Pancreas (tissue), 10 donors: ENCODE results near the gene TNFRSF21. TPM values are rescaled to one million over a fixed set of nuclear protein-coding genes. Genes with fewer than 3 reads are reported as not detected.
A peak's percentile ranks its signal among the peaks of the same experiment; 100 is the strongest.

Experiments used
- ATAC-seq, 4 donors: fragments of 200-7000 bp; cut with Tn5 transposase; one replicate each; pipeline versions ENCODE4 v1.8.0 to v1.9.1; 2020; ENCODE audit warnings: mild to moderate bottlenecking in 4 of 4, moderate library complexity in 4 of 4
- DNase-seq, 6 donors: peaks; one replicate each; pipeline ENCODE4 v3.0.0-alpha.2; 2020
- FAIRE-seq: peaks from 2 replicates; lab custom pipeline; 2012; peaks lifted over from hg19 to GRCh38; lab: Jason Lieb, UNC
- H3K27ac ChIP-seq, 4 donors: fragments of 200-600 bp; sonication (generic); 1 replicate in 3 of 4; 2 replicates in 1 of 4; pipeline versions ENCODE4 v1.5.0 to v1.8.0; 2020
- H3K27me3 ChIP-seq, 4 donors: fragments of 200-600 bp; one replicate each; pipeline ENCODE4 v1.8.0; 2021
- H3K36me3 ChIP-seq, 3 donors: fragments of 200-600 bp; sonication (generic) in 1 of 3; one replicate each; pipeline versions ENCODE4 v1.5.0 to v1.8.0; 2020 to 2021
- H3K4me1 ChIP-seq, 3 donors: fragments of 200-600 bp; one replicate each; pipeline ENCODE4 v1.8.0; 2021
- H3K4me3 ChIP-seq, 4 donors: fragments of 200-600 bp; sonication (generic) in 2 of 4; one replicate each; pipeline versions ENCODE4 v1.5.0 to v1.8.0; 2020 to 2021
- H3K9me3 ChIP-seq, 4 donors: fragments of 200-600 bp; one replicate each; pipeline ENCODE4 v1.8.0; 2021
- CTCF ChIP-seq, 4 donors: fragments of 200-600 bp; sonication (generic) in 3 of 4; IDR thresholded peaks; one replicate each; pipeline versions ENCODE4 v1.5.0 to v1.8.0; 2021; ENCODE audit warnings: antibody characterized with exemption in 4 of 4
- WGBS, 2 donors: extraction: QIAGEN DNeasy Blood & Tissue Kit; methylation state at CpG; one replicate each; pipeline ENCODE4 v1.1.7; 2013; 5-methylcytosine and 5-hydroxymethylcytosine counted together
- intact Hi-C, 3 donors: fragments of 100-400 bp; cut with DNase I; formaldehyde crosslinking; loops; one replicate each; pipeline versions ENCODE4 v1.11.1 to v1.14.2; 2022
- polyA plus RNA-seq, 2 donors: library from polyadenylated mRNA; stranded (reverse); fragments of 200-250 nt; gene quantifications; one replicate each; pipeline ENCODE4 v1.2.3, GENCODE V29; 2013
- total RNA-seq, 6 donors: library from RNA; stranded (reverse); fragmentation: NEBNext Ultra II Directional in 4 of 6; extraction: Animal tissue kit (Norgen Biotek cat#: 25700) in 4 of 6; gene quantifications; one replicate each; pipeline versions ENCODE4 v1.2.1 to v1.2.4, GENCODE V29; 2021 to 2023
- donor health status: healthy with polysubstance abuse.
- donor health status: DM: no; HTN: no; CAD: no; lungs with moderate emphysema.
- donor health status: DM: no; HTN: no; CAD: no.
- donor health status: control.
- donor health status: control.
- donor health status: Bipolar disorder and iron deficiency.
- donor health status: DM: yes; HTN: yes; CAD: no.
- donor health status: DM: no; HTN: no; CAD: no.
- donor health status: DM: no; HTN: no; CAD: no.
- donor health status: DM: yes; HTN: yes; CAD: no.

TNFRSF21 gene
- total and polyA plus RNA-seq, 8 donors: 9.7 to 50.1 (median 15.8) TPM

- ATAC-seq: peak in 1 of 4 donors; percentile 29
- DNase-seq: no peak
- Histone ChIP-seq H3K4me3 (no peak overlapping the region), H3K9me3 (no peaks in the 10 kb centered on the region), H3K4me1 (peaks cover 0 to 3% (median 0%) of the 10 kb centered on the region in 3 donors), H3K27me3 (no peaks in the 10 kb centered on the region), H3K36me3 (peaks cover 0 to 2% (median 0%) of the 10 kb centered on the region in 3 donors), H3K27ac (no peak overlapping the region)
- intact Hi-C loops: loop anchor here in 1 of 3 donors (10.0 kb wide), 1 partner anchor 56 kb away; the partner anchor contains the start of gene TNFRSF21
- no peak for FAIRE-seq
- TF ChIP-seq CTCF (IDR thresholded peaks at IDR 0.05): no peak
- 70 to 74% methylated on average over 1 of the region's 1 CpG for WGBS, 2 donors
Measured at GRCh38 chr6:47248446-47248845, 61.3 kb downstream of the TNFRSF21 start.

- ATAC-seq: peak in 3 of 4 donors; percentile 9 to 41 (median 20)
- Histone ChIP-seq H3K27ac (no peak overlapping the region), H3K27me3 (no peaks in the 10 kb centered on the region), H3K4me3 (no peak overlapping the region), H3K36me3 (peaks cover 0 to 2% (median 0%) of the 10 kb centered on the region in 3 donors), H3K9me3 (no peaks in the 10 kb centered on the region), H3K4me1 (peaks cover under 1 to 6% (median 5%) of the 10 kb centered on the region in 3 donors)
- intact Hi-C loops: loop anchor here in 1 of 3 donors (10.0 kb wide), 1 partner anchor 57 kb away; the partner anchor contains the start of gene TNFRSF21
- TF ChIP-seq CTCF (IDR thresholded peaks at IDR 0.05): no peak
- WGBS, 2 donors: 28 to 31% methylated on average over 2 of the region's 2 CpGs
- DNase-seq: no peak
- no peak for FAIRE-seq
Measured at GRCh38 chr6:47247227-47247797, 62.4 kb downstream of the TNFRSF21 start.

GRCh38 chr6:47246551-47246950 is 63.2 kb downstream of the TNFRSF21 start:
- H3K27me3 ChIP-seq: no peaks in the 10 kb centered on the region
- ATAC-seq (no peak), DNase-seq (no peak), FAIRE-seq (no peak)
- peaks cover 8 to 13% (median 12%) of the 10 kb centered on the region in 3 donors for H3K4me1 ChIP-seq
- H3K27ac ChIP-seq: no peak overlapping the region
- no peak for TF ChIP-seq CTCF (IDR thresholded peaks at IDR 0.05)
- H3K36me3 ChIP-seq: no peaks in the 10 kb centered on the region
- 66 to 76% methylated on average over 2 of the region's 2 CpGs for WGBS, 2 donors
- intact Hi-C loops: loop anchor here in 1 of 3 donors (10.0 kb wide), 1 partner anchor 58 kb away; the partner anchor contains the start of gene TNFRSF21
- no peak overlapping the region for H3K4me3 ChIP-seq
- no peaks in the 10 kb centered on the region for H3K9me3 ChIP-seq

GRCh38 chr6:47245745-47246371 is 63.8 kb downstream of the TNFRSF21 start:
- no peak for ATAC-seq
- 52 to 57% methylated on average over 2 of the region's 2 CpGs for WGBS, 2 donors
- no peak for FAIRE-seq
- Histone ChIP-seq H3K27ac (no peak overlapping the region), H3K36me3 (no peaks in the 10 kb centered on the region), H3K9me3 (no peaks in the 10 kb centered on the region), H3K4me3 (no peak overlapping the region), H3K4me1 (peaks cover 9 to 18% (median 13%) of the 10 kb centered on the region in 3 donors), H3K27me3 (no peaks in the 10 kb centered on the region)
- no peak for TF ChIP-seq CTCF (IDR thresholded peaks at IDR 0.05)
- intact Hi-C loops: loop anchor here in 1 of 3 donors (10.0 kb wide), 1 partner anchor 59 kb away; the partner anchor contains the start of gene TNFRSF21
- DNase-seq: no peak
